GM18861 (cell line): Measurements from ENCODE around the gene SLC35F4.
"Not testable (repeated sequence)": the region's sequence is repeated elsewhere in the genome, so short reads cannot be mapped to it uniquely, and the experiment has no call there.

Experiments
- ATAC-seq: cut with Tn5 transposase; IDR thresholded peaks from one replicate; pipeline ENCODE4 v1.9.1; 2021; ENCODE audit not compliant: unreplicated experiment

SLC35F4 gene

GRCh38 chr14:57729208-57730187, 136.4 kb downstream of the SLC35F4 start:
- no peak for ATAC-seq

GRCh38 chr14:57725399-57726077, 140.4 kb downstream of the SLC35F4 start:
- ATAC-seq = no peak

GRCh38 chr14:57722141-57722540, 143.8 kb downstream of the SLC35F4 start:
- not testable (repeated sequence) for ATAC-seq

- no peak for ATAC-seq
Observed at GRCh38 chr14:57714487-57714931, 151.4 kb downstream of the SLC35F4 start.

GRCh38 chr14:57712698-57713097, 153.2 kb downstream of the SLC35F4 start:
- no peak for ATAC-seq

- peak; percentile 43 for ATAC-seq
Observed at GRCh38 chr14:57712102-57712501, 153.8 kb downstream of the SLC35F4 start.

GRCh38 chr14:57709909-57710308, 156.0 kb downstream of the SLC35F4 start:
- ATAC-seq = no peak

- ATAC-seq = not testable (repeated sequence)
Observed at GRCh38 chr14:57709086-57709485, 156.8 kb downstream of the SLC35F4 start.

GRCh38 chr14:57707219-57707618, 158.7 kb downstream of the SLC35F4 start:
- no peak for ATAC-seq

GRCh38 chr14:57704763-57705162, 161.1 kb downstream of the SLC35F4 start:
- no peak for ATAC-seq

- ATAC-seq = no peak
Observed at GRCh38 chr14:57699947-57700346, 165.9 kb downstream of the SLC35F4 start.

- no peak for ATAC-seq
Observed at GRCh38 chr14:57692671-57693070, 173.2 kb downstream of the SLC35F4 start.

GRCh38 chr14:57687416-57687815, 178.5 kb downstream of the SLC35F4 start:
- no peak for ATAC-seq

- ATAC-seq = no peak
Observed at GRCh38 chr14:57686304-57686703, 179.6 kb downstream of the SLC35F4 start.

GRCh38 chr14:57671021-57671420, 194.9 kb downstream of the SLC35F4 start:
- no peak for ATAC-seq

- ATAC-seq = no peak
Observed at GRCh38 chr14:57660208-57660607, 205.7 kb downstream of the SLC35F4 start.

GRCh38 chr14:57659052-57659451, 206.8 kb downstream of the SLC35F4 start:
- ATAC-seq = no peak

GRCh38 chr14:57657487-57657886, 208.4 kb downstream of the SLC35F4 start:
- ATAC-seq = no peak

GRCh38 chr14:57656853-57657252, 209.0 kb downstream of the SLC35F4 start:
- no peak for ATAC-seq

GRCh38 chr14:57652769-57653168, 213.1 kb downstream of the SLC35F4 start:
- no peak for ATAC-seq

- no peak for ATAC-seq
Observed at GRCh38 chr14:57641776-57642175, 224.1 kb downstream of the SLC35F4 start.

- ATAC-seq = no peak
Observed at GRCh38 chr14:57640036-57640435, 225.9 kb downstream of the SLC35F4 start.
